Stomach (tissue), 4 donors: ENCODE results near the gene OGG1.

ENCODE experiments used
- POLR2A ChIP-seq, 4 donors: fragments of 450-650 bp; IDR thresholded peaks; one replicate each; pipeline ENCODE4 v1.6.1; 2016; ENCODE audit warnings: antibody characterized with exemption in 4 of 4, control low read depth in 2 of 4, mild to moderate bottlenecking in 1 of 4, moderate library complexity in 1 of 4
- TF ChIP-seq, protein P1 (sequence below), 7 experiments: fragments of 450-650 bp in 4 of 7; fragments of 200-600 bp in 3 of 7; sonication (generic) in 3 of 7; IDR thresholded peaks; one replicate each; pipeline ENCODE4 v1.5.1; 2016 to 2019; ENCODE audit warnings: antibody characterized with exemption in 7 of 7, control low read depth in 2 of 7, mild to moderate bottlenecking in 1 of 7

DNA sequence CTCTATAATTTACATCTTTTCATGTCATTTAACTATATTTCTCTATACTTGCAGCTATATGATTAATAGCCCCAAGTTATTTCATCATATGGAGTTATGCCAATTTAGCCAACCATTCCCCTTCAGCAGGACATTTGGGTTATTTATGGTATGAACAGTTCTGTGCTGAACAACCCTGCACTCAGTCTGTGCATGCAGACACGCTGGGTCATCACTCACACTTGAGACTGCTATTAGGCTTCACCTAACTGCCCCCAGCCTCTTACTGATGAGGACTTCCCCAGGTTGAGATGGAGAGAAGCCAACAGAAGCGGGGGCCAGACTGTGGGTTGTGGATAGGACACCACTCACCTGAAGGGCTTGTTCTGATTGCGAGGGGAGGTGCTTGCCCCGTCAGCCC, 35.2 kb downstream of the OGG1 start:
- TF ChIP-seq, protein P1, sequence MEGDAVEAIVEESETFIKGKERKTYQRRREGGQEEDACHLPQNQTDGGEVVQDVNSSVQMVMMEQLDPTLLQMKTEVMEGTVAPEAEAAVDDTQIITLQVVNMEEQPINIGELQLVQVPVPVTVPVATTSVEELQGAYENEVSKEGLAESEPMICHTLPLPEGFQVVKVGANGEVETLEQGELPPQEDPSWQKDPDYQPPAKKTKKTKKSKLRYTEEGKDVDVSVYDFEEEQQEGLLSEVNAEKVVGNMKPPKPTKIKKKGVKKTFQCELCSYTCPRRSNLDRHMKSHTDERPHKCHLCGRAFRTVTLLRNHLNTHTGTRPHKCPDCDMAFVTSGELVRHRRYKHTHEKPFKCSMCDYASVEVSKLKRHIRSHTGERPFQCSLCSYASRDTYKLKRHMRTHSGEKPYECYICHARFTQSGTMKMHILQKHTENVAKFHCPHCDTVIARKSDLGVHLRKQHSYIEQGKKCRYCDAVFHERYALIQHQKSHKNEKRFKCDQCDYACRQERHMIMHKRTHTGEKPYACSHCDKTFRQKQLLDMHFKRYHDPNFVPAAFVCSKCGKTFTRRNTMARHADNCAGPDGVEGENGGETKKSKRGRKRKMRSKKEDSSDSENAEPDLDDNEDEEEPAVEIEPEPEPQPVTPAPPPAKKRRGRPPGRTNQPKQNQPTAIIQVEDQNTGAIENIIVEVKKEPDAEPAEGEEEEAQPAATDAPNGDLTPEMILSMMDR (IDR thresholded peaks at IDR 0.05), result no peak
- TF ChIP-seq POLR2A (IDR thresholded peaks at IDR 0.05), result no peak
